Middle frontal gyrus (tissue), 1 donor: ENCODE results near the gene TUT7.
A peak's percentile ranks its signal among the peaks of the same experiment; 100 is the strongest.
"Not testable (repeated sequence)": the region's sequence is repeated elsewhere in the genome, so short reads cannot be mapped to it uniquely, and the experiment has no call there.

ENCODE experiments used
- DNase-seq: peaks from one replicate; pipeline ENCODE4 v3.0.0-alpha.2; 2015; ENCODE audit warnings: low spot score; ENCODE audit errors: extremely low spot score

The TUT7 gene, protein sequence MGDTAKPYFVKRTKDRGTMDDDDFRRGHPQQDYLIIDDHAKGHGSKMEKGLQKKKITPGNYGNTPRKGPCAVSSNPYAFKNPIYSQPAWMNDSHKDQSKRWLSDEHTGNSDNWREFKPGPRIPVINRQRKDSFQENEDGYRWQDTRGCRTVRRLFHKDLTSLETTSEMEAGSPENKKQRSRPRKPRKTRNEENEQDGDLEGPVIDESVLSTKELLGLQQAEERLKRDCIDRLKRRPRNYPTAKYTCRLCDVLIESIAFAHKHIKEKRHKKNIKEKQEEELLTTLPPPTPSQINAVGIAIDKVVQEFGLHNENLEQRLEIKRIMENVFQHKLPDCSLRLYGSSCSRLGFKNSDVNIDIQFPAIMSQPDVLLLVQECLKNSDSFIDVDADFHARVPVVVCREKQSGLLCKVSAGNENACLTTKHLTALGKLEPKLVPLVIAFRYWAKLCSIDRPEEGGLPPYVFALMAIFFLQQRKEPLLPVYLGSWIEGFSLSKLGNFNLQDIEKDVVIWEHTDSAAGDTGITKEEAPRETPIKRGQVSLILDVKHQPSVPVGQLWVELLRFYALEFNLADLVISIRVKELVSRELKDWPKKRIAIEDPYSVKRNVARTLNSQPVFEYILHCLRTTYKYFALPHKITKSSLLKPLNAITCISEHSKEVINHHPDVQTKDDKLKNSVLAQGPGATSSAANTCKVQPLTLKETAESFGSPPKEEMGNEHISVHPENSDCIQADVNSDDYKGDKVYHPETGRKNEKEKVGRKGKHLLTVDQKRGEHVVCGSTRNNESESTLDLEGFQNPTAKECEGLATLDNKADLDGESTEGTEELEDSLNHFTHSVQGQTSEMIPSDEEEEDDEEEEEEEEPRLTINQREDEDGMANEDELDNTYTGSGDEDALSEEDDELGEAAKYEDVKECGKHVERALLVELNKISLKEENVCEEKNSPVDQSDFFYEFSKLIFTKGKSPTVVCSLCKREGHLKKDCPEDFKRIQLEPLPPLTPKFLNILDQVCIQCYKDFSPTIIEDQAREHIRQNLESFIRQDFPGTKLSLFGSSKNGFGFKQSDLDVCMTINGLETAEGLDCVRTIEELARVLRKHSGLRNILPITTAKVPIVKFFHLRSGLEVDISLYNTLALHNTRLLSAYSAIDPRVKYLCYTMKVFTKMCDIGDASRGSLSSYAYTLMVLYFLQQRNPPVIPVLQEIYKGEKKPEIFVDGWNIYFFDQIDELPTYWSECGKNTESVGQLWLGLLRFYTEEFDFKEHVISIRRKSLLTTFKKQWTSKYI (N-terminal part only)

DNA sequence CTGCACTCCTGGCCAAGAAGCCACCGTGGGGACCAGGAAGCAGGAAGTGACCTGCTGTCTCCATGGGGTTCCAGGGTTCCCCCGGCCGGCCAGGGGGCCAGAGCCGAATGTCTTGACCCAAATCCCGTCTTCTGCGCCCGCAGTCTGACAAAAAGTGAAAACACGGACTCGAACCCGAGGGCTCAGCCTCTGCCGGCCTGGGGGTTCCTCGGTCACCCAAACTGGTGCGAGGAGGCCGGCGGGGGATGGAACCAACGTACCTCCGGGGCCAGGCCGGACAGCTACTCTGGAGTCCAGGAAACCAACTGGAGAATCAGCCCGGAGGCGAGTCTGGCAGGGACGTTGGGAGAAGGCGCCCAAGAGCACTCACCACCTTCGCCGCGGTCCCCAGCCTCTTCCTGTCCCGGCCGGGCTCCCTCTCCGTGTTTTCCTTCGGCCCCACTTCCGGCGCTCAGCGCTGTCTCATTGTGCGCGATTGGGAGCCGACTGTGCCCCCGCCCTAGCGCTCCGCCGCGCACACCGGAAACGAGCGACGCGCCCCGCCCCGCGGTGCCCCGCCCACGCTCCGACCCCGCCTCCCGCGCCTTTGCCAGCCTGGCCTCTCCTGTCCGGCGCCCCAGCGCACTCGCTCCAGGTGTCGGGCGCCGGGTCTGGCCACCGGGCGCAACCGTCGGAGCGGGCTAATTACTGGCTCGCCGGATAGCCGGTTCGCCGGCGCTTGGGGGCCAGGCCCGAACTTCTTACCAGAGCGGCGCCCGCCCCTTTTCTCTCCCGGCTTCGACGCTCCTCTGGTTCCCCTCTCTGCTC, at the start of gene TUT7:
TUT7 (minus strand) TSS at position 400 of the 807 bp plus-strand sequence. CDS start 1,211 bp downstream, outside the sequence.
- DNase-seq: peak; percentile 91

DNA sequence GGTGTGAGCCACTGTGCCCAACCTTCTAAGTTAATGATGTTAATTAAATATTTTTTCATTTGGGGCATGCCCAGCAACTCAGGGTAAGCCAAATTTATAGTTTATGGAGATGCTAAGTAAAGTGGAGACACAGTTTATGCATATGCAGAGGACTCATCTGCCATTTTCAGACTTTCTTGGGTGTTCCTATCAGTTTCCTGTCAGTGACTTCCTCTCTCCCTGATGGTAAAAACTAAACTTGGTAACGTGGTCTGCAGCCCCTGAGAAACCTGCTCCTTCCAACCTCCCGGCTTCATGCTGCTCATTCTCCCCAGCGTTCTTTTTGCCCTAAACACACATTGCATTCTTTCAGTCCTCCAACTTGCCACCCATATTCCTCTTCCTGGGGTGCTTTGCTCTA, 48.4 kb upstream of the TUT7 start:
- no peak for DNase-seq

DNA sequence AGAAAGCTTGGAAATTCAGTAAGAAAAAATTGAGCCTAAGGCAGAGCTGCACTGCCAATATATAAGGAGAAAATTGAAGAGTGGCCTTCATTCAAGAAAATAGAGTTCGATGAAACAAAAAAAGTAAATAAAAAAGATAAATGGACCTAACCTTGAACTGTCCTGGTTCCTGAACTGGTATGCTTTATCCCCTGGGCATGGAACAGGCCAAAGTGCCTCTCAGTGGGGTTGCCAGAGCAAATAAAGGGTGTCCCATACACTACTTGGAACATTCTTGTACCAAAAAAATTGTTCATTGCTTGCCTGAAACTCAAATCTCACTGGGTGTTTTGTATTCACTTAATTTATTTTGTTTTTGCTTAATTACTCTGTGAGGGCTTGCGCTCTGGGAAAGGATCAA, 42.2 kb upstream of the TUT7 start:
- no peak for DNase-seq

DNA sequence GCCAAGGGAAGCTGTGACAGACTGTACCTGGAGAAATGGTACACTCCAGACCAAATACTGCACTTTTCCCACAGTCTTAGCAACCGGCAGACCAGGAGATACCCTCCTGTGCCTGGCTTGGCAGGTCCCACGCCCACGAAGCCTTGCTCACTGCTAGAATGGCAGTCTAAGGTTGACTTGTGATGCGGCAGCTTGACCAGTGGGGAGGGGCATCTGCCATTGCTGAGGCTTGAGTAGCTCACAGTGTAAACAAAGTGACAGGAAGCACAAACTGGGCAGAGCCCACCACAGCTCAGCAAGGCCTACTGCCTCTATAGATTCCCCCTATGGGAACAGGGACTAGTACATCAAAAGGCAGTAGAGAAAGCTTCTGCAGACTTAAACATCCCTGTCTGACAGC, 36.0 kb upstream of the TUT7 start:
- not testable (repeated sequence) for DNase-seq

DNA sequence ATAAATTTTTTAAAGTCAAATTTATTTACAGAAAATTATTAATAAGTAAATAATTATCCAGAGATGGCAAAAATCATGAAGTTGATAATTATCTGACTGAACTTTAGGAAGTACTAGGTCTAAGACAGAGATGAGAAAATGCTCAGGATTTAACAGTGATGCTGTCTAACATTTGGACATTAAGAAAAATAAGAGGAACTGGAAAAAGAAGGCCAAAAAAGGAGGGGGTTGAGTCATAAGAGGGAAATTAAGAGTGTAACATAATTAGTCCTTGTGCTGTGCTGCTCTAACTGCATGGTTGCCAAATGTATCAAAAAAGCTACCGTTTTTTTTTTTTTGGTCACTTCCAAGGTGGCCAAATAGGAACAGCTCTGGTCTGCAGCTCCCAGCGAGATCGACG, 35.4 kb upstream of the TUT7 start:
- DNase-seq: no peak

DNA sequence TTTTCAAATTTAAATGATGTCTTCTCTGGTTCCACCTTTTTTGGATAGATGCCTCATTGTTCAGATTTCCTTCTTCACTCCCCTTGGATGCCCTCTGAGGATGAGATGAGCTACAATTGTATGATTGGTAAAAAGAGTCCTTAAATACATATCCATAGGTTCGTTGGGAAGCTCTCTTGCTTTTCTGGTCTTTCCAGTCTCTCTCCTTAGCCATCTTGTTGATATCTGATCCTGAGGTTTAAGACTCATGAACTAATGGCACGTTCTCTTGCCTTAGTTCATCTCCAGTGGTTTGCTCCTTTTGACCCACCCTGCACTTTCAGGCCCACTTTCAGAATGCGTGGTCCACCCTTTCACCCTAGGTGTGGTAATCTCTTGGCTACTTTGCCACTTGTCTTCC, 33.2 kb upstream of the TUT7 start:
- DNase-seq: no peak

DNA sequence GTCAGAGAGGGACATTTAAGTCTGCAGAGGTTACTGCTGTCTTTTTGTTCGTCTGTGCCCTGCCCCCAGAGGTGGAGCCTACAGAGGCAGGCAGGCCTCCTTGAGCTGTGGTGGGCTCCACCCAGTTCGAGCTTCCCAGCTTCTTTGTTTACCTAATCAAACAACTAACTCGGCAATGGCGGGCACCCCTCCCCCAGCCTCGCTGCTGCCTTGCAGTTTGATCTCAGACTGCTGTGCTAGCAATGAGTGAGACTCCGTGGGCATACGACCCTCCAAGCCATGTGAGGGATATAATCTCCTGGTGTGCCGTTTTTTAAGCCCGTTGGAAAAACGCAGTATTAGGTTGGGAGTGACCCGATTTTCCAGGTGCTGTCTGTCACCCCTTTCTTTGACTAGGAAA, 28.8 kb upstream of the TUT7 start:
- DNase-seq: not testable (repeated sequence)

DNA sequence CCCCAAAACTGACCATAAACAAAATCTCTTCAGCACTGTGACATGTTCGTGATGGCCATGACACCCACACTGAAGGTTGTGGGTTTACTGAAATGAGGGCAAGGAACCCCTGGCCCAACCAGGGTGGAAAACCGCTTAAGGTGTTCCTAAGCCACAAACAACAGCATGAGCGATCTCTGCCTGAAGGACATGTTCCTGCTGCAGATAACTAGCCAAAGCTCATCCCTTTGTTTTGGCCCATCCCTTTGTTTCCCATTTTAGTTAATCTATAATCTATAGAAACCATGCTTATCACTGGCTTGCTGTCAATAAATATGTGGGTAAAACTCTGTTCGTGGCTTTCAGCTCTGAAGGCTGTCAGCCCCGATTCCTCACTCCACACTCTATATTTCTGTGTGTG, 21.8 kb upstream of the TUT7 start:
- DNase-seq: no peak

DNA sequence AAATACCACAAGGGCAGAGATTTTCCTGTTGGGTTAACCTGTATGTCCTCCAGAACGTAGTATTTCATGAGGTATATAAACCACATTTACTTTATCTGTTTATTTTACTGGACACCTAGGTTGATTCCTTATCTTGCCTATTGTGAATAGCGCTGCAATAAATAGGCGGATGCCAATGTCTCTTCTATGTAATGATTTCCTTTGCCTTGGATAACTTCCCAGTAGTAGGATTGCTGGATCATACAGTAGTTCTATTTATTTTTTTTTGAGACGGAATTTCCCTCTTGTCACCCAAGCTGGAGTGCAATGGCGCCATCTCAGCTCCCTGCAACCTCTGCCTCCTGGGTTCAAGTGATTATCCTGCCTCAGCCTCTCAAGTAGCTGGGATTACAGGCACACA, 15.6 kb upstream of the TUT7 start:
- DNase-seq: no peak

DNA sequence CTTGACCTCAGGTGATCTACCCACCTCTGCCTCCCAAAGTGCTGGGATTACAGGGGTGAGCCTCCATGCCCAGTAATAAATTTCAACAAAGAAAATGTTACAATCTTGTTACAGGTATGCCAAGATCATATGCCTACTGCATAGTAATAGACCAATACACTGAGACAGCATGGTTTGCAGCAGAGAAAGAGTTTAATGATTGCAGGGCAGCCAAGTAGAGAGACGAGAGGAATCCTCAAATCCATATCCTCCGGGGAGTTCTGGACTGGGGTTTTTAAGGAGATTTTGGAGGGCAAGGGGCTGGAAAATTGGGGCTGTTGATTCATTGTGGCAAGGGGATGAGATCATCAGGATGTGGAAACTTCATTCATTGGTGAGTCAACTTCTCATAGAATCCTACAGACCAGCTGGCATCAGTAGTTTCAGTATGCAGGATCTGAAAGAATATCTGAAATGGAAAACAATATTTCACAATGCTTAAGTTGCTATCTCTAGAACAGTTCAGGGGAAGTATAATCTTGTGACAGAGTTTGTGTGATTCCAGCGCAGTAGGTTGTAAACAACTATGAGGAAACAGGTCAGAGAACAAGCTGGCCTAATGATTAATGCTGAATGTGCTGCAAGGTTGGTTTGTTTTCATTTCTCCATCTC, 14.8 kb upstream of the TUT7 start:
- DNase-seq: no peak

DNA sequence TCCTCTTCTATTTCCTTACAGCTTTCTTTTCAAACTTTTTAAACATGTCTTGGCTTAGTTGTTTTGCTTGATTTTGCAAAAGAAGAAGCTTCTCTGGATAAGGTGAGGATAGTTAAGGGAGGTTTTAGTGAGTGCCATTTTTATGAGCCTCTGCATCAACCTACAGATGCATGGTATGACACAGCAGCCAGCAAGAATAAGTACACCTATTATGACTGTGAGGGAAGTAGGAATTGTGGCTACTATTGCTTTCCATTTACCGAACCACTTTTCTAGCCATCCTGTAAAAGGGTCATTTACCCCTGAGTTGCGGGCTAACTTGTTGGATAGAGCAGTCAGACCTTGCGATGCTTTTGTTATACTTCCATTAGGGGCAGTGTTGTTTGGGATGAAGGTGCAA, 7.0 kb upstream of the TUT7 start:
- no peak for DNase-seq

DNA sequence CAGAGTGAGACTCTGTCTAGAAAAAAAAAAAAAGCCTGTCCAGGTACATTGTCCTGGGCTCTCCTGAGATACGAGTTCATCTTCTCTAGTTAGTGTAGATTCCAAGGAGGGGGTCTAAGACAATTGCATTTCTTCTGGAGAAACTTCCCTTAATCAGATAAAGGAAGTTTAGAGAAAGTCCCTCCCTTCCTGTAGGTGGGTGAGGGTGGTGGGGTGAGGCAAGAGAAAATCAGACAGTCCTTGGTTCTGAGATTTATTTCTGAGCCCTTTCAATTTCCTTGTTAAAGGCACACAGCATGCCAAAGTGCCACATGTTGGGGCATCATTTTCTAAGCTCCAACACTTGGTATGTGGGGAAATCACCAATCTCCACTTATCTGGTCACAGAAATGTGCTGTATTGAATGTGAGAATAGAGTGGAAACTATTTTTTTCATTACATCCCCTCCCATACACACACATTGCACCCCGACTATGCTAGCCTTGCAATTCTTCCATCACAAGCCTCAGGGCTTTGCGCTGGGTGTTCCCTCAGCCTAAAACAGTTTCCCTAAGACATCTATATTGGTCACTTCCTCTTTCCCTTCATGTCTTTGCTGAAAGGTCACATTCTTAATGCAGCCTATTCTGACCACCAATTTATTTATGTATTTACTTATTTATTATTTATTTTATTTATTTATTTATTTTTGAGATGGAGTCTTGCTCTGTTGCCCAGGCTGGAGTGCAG, 5.1 kb upstream of the TUT7 start:
- DNase-seq: no peak

DNA sequence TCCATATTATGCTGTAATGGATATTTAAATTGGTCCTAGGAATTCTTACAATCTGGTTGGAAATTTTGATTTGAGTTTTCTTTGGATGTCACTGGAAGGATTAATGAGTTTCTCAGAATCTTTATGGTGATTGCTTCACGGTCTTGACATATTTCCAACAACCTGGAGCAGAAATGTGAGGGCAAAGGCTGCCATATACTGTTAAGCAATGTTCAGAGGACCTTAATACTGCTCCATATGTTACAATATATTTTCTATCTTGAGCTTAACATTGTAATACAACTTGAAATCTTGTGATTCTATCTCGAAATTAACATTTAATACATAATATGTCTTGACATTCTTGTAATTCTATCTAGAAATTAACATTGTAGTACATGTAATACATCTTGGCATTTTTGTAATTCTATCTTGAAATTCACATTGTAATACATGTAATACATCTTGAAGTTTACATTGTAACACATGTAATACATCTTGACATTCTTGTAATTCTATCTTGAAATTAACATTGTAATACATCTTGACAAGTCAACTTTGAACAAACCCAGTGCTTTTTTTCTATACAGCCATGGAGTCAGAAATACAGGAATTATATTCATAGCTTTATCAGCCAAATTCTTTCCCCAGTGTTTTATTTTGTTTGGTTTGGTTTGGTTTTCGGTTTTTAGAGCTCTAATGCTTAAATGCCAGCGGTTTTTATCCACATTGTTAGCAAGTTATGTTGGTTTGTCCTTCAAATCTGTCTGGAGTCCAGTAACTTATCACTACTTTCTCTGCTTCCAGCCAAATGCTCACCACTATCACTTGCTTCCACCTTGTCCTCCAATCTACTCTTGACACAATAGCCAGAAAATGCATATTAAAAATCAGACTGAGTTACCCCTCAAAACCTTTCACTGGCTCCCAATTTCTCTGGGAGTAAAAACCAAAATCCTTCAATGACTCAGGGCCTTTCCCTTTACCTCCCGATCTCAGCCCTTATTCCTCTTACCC, 3.0 kb upstream of the TUT7 start:
- DNase-seq: no peak

DNA sequence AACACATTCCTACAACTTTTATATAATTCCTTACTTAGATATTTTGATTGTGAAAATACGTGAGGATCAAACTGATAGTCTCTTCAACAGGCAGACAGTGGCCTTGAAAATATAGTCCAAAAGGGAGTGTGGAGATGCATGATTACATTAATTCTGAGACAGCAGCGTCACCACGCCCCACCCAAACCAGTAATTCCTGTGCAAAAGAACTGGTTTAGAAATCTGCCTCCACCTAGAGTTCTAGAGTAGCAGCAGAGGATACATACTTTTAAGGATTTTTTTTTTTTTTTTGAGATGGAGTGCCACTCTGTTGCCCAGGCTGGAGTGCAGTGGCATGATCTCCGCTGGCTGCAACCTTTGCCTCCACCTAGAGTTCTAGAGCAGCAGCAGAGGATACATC, 1.6 kb upstream of the TUT7 start:
- no peak for DNase-seq

DNA sequence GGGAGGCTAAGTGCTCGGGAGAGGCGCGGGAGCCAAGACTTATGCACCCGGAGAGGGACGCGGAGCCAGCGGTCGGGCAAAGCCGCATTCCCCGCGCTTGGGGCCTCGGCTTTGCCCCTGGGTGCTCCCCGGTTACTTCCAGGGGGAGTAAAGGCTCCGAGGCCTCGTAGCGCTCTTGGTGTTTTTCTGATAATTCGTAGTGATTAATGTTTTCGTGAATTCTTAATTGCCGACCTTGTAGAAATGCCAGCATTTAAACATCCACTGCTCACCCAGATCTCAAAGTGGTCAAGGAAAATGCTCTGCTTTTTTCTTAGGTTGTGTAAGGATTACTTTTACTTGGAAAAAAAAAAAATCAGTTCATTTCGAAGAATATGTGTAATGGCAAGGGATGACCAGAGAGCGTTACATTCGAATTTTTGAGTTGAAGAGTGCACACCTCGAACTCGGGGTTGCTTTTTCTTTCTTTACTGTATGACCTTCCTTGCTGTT, 654 bp upstream of the TUT7 start:
- no peak for DNase-seq

DNA sequence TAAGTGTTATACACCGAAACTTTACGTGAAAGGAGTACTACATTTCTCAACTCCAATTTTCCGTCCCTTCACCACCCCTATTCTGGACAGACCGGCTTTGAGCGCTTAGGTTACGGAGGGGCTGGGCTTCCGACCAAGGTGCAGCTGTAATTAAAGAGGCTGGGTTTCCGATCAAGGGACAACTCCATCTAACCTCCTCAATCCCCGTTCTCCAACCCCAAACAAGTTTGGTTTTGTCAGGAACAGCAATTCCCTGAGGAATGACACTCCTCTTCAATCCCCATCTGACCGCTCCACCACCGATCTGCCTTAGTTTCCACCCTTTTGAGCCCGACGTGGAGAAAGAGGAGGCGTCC, 577 bp downstream of the TUT7 start:
- DNase-seq: no peak

DNA sequence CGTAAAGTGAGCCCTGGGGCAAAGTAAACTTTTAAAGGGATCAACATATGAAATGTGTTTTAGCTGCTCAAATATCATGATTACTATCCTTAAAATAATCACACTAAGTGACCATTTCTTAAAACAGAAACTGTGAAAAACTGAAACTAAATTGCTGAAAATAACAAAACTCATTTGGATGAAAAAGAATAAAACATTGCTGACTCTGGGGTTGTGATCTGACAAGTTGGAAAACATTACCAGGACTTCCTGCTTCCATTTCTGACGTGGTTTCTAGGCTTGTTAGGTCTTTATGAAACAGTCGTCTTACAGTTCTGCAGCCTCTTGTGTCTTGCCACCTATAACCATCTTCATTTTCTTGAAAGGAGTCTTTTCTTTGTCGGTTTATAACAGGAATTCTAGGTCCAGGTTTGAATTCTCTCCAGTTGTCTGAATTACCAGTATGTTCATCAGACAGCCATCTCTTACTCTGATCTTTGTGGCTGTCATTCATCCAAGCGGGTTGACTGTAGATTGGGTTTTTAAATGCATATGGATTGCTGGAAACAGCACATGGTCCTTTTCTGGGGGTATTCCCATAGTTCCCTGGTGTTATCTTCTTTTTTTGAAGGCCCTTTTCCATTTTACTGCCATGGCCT, 1.7 kb downstream of the TUT7 start:
- no peak for DNase-seq

DNA sequence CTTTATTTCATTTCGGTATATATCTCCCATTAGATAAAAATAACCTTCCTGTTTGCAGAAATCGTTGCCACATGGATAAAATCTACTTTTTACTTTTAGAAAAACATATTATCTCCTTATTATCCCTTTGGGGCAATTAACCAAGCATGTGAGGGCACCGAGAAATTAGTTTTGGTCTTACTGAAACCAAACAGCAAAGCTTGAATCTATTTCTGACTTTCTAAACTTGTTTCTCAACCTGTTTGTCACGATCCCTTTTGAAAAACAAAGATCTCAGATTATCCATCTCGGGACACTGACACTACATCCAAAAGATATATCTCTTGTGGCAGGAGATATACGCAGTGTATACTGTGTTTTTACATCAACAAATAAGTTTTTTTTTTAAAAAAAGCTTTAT, 2.3 kb downstream of the TUT7 start:
- no peak for DNase-seq
